ENCODE results near the gene PAPLN. TPM values are rescaled to one million over a fixed set of nuclear protein-coding genes. Genes with fewer than 3 reads are reported as not detected.

PAPLN gene
- total and polyA plus RNA-seq, 9 of the 15 experiments (the other 6 are each of a cell fraction or from before 2014, with no cell fraction given): 0.43 to 3.5 (median 1.7) TPM

DNA sequence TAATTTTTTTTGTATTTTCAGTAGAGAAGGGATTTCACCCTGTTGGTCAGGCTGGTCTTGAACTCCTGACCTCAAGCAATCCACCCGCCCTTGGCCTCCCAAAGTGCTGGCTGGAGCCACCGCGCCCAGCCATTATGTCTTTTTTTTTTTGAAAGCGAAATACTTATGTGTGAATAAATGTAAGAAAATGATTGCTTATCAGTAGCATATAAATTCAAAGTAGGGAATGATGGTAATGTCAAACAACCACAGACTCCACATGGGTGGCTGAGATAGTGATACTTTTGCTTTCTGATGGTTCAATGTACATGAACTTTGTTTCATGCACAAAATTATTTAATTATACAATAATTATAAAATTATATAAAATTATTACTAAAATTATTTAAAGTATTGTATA, 75.8 kb downstream of the PAPLN start:
- no peak; the same call in 2 of the 3 replicates for ATAC-seq

More for the DNA sequence above, 75.8 kb downstream of the PAPLN start:
- Histone ChIP-seq H3K9me1 (ENCODE audit: control insufficient read depth, insufficient read depth, low read length) (no peaks in the 10 kb centered on the region), H3K9ac (ENCODE audit: insufficient read depth in 1 of 2, low read depth in 2 of 2, low read length in 2 of 2) (no peak overlapping the region), H2AFZ (ENCODE audit: low read depth, low read length) (no peak overlapping the region), H3K79me2 (ENCODE audit: control insufficient read depth, insufficient read depth, low read length) (0 out of 3 replicates have a peak, but pooled peaks cover 2% of the 10 kb centered on the region), H3K27me3 (ENCODE audit: control insufficient read depth in 2 of 2, insufficient read depth in 2 of 2, low read length in 2 of 2) (no peaks in the 10 kb centered on the region), H3K4me3 (no peak overlapping the region), H3K4me1 (replicated peaks in 1 of 2; ENCODE audit: control insufficient read depth in 2 of 2, insufficient read depth in 2 of 2, low read length in 2 of 2) (peaks cover 2 to 3% of the 10 kb centered on the region in 2 experiments; a peak in 3 of 5 replicates), H3K9me3 (replicated peaks; ENCODE audit: control insufficient read depth, insufficient read depth, low read depth, low read length) (no peaks in the 10 kb centered on the region), H3K36me3 (ENCODE audit: control insufficient read depth, insufficient read depth, low read length) (peaks cover 2% of the 10 kb centered on the region; the same call in 1 of the 3 replicates), H3K27ac (ENCODE audit: extremely low read depth, low read depth, low read length) (no peak overlapping the region), H3K4me2 (ENCODE audit: insufficient read depth, low read length) (no peak overlapping the region), H4K20me1 (replicated peaks; ENCODE audit: control insufficient read depth, insufficient read depth, low read length) (no peaks in the 10 kb centered on the region)
- TF ChIP-seq ZNF316 (IDR thresholded peaks at IDR 0.05): no peak
- no peak for TF ChIP-seq RFX1 (IDR thresholded peaks at IDR 0.05)
- TF ChIP-seq, protein P1, sequence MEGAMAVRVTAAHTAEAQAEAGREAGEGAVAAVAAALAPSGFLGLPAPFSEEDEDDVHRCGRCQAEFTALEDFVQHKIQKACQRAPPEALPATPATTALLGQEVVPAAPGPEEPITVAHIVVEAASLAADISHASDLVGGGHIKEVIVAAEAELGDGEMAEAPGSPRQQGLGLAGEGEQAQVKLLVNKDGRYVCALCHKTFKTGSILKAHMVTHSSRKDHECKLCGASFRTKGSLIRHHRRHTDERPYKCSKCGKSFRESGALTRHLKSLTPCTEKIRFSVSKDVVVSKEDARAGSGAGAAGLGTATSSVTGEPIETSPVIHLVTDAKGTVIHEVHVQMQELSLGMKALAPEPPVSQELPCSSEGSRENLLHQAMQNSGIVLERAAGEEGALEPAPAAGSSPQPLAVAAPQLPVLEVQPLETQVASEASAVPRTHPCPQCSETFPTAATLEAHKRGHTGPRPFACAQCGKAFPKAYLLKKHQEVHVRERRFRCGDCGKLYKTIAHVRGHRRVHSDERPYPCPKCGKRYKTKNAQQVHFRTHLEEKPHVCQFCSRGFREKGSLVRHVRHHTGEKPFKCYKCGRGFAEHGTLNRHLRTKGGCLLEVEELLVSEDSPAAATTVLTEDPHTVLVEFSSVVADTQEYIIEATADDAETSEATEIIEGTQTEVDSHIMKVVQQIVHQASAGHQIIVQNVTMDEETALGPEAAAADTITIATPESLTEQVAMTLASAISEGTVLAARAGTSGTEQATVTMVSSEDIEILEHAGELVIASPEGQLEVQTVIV (CRISPR knock-in tag; IDR thresholded peaks at IDR 0.05; ENCODE audit: borderline replicate concordance): no peak
- TF ChIP-seq NFYB (IDR thresholded peaks at IDR 0.05; ENCODE audit: extremely low read depth, insufficient read length): no peak
- TF ChIP-seq POLR3A (IDR thresholded peaks at IDR 0.05; ENCODE audit: borderline replicate concordance, extremely low read depth, insufficient read depth, insufficient read length): no peak
- no peak for TF ChIP-seq YY1 (IDR thresholded peaks at IDR 0.05; ENCODE audit: borderline replicate concordance in 1 of 3, control insufficient read depth in 1 of 3, extremely low read depth in 1 of 3, insufficient read depth in 3 of 3, insufficient read length in 1 of 3, insufficient replicate concordance in 2 of 3, low read depth in 1 of 3, low read length in 2 of 3)
- no peak for TF ChIP-seq SOX6 (IDR thresholded peaks at IDR 0.05)
- no peak for TF ChIP-seq TBL1XR1 (IDR thresholded peaks at IDR 0.05; ENCODE audit: low read length in 2 of 2)
- TF ChIP-seq ZNF121 (CRISPR knock-in tag; conservative IDR thresholded peaks at IDR 0.05): no peak
- CTCF ChIA-PET (ENCODE audit: low intra/inter-chr PET ratio): interaction anchor here (0.6 kb wide), 1 partner anchor 195 kb away, joined by 6 read pairs; no protein-coding TSS in a partner anchor
- POLR2A ChIA-PET: interaction anchor here (0.6 to 0.7 kb wide), 2 partner anchors 10 to 34 kb away, joined by 3 read pairs; no protein-coding TSS in a partner anchor
- peak in 1 of 4 experiments; percentile 11 for DNase-seq (ENCODE audit: extremely low read depth in 1 of 4, low spot score in 3 of 4)
- no TSS peak for BruUV-seq (replicated peaks)
- 43% methylated on average over 2 of the region's 4 CpGs for WGBS (ENCODE audit: insufficient coverage, low coverage, missing lambda C conversion rate)
- in situ Hi-C loops (cut with MboI): no loop called here
- no peak for FAIRE-seq
- intact Hi-C loops (cut with micrococcal nuclease): no loop called here
